Right renal pelvis (tissue), 4 donors: ENCODE measurements around the gene FAM47E. TPM values are rescaled to one million over a fixed set of nuclear protein-coding genes. Genes with fewer than 3 reads are reported as not detected.

ENCODE experiments used
- DNase-seq, 4 donors: peaks; one replicate each; pipeline ENCODE4 v3.0.0-alpha.2; 2013; ENCODE audit warnings: low read depth in 4 of 4, low spot score in 3 of 4, missing footprints in 1 of 4
- polyA plus RNA-seq, 4 donors: library from polyadenylated mRNA; unstranded; fragments of 120-200 nt; gene quantifications; one replicate each; pipeline ENCODE4 v1.2.1, GENCODE V29; 2013; ENCODE audit not compliant: insufficient read length in 4 of 4

Gene FAM47E
- polyA plus RNA-seq, 4 donors = 6.1 to 9.6 (median 8.2) TPM

GRCh38 chr4:76325072-76325471, 73.6 kb downstream of the FAM47E start:
- DNase-seq = no peak

GRCh38 chr4:76326515-76326914, 75.0 kb downstream of the FAM47E start:
- DNase-seq = no peak

Other genes starting within 250 kb of the FAM47E start
- gene CXCL9, start 244.2 kb upstream of the FAM47E start, polyA plus RNA-seq = under 1 TPM; 0.08 to 0.24 (median 0.16) TPM
- 1 to 10 TPM; 3.7 to 8.5 (median 5.5) TPM for gene CXCL10, start 228.2 kb upstream of the FAM47E start, polyA plus RNA-seq
- under 1 TPM; 0.33 to 0.45 (median 0.41) TPM for gene CXCL11, start 215.7 kb upstream of the FAM47E start, polyA plus RNA-seq
- under 1 TPM; 0.32 to 0.57 (median 0.42) TPM for gene ART3, start 177.0 kb upstream of the FAM47E start, polyA plus RNA-seq
- 10 to 100 TPM; 64.7 to 75.4 (median 70.6) TPM for gene NUP54, start 103.3 kb upstream of the FAM47E start, polyA plus RNA-seq
- 100 to 1,000 TPM; 169 to 231 (median 203) TPM for gene SCARB2, start 37.9 kb upstream of the FAM47E start, polyA plus RNA-seq
- gene STBD1, start 55.0 kb downstream of the FAM47E start, polyA plus RNA-seq = 1 to 10 TPM; 1.2 to 2.1 (median 1.8) TPM
- 1 to 10 TPM in 1 of 4 donors, under 1 TPM in 3; 0.55 to 1.0 (median 0.77) TPM for gene CCDC158, start 169.4 kb downstream of the FAM47E start, polyA plus RNA-seq
- gene SHROOM3, start 183.5 kb downstream of the FAM47E start, polyA plus RNA-seq = 10 to 100 TPM; 33.3 to 39.2 (median 37.6) TPM